GM19043 (cell line): ENCODE results near the gene BPIFB4.

Experiments
- ATAC-seq: cut with Tn5 transposase; IDR thresholded peaks from one replicate; pipeline ENCODE4 v1.9.1; 2021; ENCODE audit warnings: low read depth; ENCODE audit not compliant: unreplicated experiment

The BPIFB4 gene

DNA sequence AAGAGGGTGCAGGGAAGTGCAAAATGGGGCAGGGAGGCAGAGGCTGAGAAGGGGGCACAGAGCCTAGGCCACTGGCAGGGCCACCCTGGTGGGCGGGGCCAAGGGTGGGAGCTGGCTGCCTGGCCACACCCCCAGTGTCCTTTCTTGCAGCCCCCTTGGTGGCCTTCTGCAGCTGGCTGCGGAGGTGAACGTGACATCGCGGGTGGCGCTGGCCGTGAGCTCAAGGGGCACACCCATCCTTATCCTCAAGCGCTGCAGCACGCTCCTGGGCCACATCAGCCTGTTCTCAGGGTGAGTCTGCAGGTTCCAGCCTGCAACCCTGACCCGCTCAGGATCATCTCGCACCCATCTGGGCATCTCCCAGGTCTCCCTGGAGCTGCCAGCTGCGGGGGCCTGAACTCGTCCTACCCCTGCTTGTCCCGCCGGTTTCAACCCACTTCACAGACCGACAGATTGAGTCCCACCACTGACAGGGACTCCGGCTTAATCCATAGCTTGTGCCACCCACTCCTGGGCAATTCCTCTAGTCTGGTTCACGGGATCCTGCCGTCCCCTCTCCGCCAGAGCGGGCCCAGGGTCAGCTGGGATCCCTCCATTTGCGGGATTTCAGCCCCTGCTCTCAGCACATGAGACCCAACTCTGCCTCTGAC lies 19.6 kb upstream of the BPIFB4 start:
- no peak for ATAC-seq

DNA sequence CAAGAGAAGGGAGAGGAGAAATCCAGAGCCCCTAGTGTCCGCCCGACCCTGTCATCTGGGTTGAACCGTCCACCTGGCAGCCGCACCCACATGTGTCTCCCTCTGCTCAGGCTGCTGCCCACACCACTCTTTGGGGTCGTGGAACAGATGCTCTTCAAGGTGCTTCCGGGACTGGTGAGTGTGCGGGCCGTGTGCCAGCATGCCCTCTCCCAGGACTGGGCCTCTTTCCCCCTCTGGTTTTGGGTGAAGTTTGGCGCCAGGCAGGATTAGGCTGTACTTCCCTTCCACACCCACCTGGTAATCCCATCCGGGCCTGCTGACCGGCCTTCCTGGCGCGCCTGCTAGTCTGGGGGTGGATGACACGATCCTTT lies 17.8 kb upstream of the BPIFB4 start:
- no peak for ATAC-seq

DNA sequence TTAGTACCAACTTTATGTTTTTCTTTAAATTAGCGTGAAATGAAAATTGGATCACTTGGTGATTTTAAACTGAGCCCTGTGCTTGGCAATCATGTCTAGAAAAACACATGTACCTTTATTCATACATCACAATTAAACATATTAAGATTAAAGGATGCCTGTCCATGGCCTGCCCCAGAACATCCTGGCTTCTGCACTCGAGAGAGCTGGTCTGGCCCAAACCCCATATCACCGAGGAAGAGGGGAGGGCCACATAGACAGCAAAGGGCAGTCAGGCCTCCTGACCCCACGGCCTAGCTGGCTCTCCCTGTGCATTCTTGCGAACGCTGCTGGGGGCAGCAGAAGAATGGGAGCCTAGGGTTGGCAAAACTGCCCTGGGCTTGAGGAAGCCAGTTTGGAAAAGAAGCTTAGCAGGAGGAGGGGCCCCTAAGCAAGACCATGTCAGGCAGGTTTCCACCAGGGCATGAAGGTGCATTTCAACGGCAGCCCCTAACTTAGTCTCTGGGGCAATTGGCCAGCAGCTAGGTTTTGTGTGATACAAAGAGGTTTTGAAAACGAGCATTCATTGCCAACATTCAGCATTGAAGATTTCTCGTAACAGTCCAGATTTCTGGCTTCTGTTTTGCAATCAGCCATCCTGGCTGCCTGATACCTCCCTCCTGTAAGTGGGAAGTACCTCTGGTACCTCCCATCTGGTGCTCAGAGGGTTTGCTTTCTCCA lies 17.2 kb upstream of the BPIFB4 start:
- ATAC-seq, result no peak

DNA sequence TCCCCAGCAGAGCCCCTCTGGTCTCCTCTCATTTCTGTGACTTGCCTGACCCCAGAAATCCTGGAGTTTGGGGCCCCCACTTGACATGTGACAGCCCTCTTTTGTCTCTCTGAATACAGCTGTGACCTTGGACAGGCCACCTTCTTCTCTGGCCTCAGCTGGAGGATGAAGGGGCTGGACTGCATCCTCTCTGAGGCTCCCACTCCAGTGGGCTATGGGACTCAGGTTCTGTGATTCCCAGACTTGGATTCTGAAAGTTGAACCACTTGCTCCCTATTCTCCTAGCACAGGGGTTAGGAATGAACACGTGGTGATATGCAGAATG lies 16.7 kb upstream of the BPIFB4 start:
- no peak for ATAC-seq

DNA sequence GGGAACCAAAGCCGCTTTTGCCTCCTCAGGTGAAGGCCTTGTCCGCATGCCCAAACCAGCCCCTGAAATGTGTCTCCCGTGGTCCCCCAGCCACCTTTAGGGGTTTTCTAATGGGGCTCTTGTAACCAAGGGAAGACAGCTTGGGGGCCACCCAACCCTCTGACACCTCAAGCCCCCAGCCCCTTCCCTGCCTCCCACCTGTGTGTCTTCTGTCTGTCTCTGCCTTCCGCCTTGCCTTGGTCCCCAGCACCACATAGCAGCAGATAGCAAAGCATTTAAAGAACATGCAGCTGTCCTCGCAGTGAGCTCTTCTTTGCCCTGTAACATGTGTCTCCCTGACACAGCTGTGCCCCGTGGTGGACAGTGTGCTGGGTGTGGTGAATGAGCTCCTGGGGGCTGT lies 16.2 kb upstream of the BPIFB4 start:
- ATAC-seq, result no peak

DNA sequence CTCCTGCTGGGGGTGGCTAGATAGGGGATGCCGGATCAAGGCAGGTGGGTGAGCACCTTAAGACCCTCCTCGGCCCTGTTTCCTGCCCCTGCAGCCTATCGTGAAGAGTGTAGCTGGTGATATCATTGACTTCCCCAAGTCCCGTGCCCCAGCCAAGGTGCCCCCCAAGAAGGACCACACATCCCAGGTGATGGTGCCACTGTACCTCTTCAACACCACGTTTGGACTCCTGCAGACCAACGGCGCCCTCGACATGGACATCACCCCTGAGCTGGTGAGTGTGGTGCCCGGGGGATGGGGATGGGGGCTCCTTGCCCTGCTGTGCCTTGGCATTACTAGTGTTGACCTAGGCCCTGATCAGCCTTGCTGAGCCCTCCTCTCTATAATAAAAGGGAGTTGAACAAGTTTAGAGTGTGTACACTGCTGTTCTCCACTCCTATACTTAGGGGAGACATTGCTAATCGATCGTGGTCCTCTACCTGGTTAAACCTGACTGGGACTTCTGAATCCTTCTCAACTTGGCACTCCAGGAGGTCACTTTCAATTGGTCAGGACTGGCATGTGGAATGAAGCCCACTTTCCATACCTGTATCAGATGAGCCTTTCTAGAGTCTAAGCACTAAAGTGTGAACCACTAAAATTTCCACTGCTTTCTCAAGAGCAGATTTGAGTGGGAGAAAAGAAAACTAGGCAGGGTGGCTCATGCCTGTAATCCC lies 14.7 kb upstream of the BPIFB4 start:
- no peak for ATAC-seq

DNA sequence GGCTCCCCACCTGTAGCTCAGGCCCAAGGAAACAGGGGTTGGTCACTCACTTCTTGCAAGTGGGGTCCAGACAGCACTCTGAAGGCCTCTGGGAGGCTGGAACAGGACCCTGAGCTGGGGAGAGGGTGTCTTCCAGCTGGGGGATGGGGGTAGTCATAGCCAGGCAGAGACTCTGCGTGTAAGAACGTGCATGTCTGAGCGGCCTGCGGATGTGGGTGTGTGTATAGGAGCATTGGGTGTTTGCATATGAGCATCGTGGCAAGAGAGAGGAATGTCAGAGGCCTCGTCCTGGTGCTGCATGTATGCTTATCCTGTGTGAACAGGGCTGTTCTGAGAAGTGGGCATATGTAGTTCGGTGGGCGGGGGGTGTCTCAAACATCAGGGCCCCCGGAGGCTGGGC lies 13.7 kb upstream of the BPIFB4 start:
- no peak for ATAC-seq

DNA sequence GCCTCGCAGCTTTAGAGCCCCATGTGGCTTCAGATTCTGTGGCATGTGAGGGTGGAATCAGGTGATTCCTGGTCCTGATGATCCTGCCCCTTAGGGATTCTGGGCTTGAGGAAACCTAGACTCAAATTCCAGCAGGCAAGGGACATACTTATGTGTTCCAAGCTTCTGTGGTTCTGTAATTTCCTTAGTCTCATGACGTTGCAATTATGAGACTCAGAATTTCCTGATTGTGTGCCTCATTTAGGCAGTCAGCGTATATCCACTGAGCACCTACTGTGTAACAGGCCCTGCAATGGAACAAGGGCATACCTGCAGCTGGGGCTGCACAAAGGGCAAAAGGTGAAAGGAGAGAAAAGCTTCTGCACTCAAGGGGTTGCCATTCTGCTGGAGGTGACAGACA lies 11.6 kb upstream of the BPIFB4 start:
- ATAC-seq, result no peak

DNA sequence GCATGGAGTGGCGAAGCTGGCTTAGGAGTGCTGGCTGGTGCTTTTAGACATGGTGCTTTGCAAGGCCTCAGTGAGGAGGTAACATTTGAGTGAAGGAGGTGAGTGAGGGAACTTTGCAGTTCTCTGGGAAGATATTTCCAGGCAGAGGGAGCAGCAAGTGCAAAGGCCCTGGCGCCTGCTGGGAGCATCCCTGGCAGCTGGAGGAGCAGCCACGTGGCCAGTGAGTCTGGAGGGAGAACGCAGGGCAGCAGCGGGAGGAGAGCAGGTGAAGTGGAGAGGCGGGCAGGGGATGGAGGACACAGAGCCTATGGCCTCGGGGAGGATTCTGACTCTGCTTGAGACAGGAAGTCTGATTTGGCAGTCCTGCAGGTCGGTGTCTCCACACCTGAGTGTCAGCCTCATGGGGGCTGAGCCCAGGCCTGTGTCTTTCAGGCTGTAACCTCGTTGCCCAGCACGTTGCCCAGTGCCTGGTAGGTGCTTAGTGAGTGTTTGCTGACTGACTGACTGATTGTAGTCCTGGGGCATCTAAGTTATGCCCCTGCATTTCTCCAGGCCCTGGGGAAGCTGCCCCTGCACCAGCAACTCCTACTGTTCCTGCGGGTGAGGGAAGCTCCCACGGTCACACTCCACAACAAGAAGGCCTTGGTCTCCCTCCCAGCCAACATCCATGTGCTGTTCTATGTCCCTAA lies 11.0 kb upstream of the BPIFB4 start:
- no peak for ATAC-seq

DNA sequence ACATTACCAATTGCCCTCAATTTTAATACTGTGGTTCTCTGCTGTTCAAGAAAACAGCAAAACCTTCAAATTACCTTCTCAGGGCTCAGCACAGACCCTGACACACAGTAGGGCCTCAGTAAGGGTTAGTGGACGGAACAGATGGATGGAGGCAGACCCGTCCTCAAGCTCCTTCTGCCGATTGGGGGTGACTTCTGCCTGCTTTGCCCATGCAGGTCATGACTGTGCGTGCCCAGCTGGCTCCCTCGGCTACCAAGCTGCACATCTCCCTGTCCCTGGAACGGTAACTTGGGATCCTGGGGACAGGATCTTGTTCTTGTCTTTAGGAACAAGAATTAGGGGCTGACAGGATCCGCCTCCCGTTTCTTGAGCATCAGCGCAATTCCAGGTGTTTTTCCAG lies 9.8 kb upstream of the BPIFB4 start:
- ATAC-seq, result no peak

DNA sequence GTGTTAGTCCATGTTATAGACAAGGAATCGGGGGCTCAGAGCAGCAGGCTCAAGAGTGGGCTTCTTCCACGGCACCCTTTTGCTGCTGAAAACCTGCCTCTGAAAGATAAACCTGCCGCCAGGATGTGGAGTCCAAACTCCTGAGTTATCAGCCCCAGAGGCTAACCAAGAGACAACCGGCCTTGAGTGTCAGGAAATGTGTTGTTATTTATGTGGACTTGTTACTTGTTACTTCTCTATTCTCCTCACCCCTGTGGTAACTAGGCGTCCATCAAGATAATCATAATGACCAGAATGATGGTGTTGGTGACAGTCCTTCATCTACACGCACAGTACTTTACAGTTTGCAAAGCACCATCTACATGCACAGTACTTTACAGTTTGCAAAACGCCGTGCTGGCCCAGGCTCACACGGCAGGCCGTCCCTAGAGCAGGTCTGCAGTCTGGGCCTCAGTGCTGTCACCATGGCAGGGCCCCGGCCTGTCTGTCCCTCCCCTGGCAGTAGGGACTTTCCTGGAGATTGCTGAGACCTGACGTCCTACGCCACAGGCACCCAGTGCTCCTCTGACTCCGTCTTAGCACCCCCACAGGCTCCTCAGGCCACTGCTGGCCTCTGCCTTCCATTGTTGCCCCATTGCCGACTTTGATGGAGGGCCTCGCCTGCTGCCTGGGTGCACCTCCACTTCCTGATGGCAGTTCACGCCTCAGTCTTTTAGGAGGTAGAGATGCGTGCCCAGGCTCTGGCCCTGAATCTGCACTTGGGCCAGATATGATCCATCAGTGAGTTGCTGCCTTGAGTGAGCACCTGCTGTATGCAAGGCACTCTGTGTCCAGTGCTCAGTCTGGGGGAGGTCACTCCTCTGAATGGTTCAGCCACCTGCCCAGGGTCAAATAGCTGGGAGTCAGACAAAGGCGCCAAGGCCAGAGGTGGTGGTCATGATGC lies 9.1 kb upstream of the BPIFB4 start:
- no peak for ATAC-seq

DNA sequence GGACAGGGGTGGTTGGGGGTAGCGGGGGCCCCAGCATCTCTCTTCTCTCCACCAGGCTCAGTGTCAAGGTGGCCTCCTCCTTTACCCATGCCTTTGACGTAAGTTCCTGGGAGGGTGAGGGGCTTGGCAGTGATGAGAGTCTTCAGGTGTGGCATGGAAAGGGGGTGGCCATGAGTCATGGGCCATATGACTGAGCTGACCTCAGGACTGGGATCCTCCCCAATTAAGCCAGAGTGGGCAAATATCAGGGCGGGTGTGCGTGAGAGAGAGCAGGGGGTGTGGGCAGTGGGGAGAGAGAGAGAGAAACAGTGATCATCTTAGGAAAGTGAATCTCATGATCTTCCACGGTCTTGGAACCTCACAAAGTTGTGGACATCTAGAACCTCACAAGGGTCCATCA lies 8.2 kb upstream of the BPIFB4 start:
- no peak for ATAC-seq

DNA sequence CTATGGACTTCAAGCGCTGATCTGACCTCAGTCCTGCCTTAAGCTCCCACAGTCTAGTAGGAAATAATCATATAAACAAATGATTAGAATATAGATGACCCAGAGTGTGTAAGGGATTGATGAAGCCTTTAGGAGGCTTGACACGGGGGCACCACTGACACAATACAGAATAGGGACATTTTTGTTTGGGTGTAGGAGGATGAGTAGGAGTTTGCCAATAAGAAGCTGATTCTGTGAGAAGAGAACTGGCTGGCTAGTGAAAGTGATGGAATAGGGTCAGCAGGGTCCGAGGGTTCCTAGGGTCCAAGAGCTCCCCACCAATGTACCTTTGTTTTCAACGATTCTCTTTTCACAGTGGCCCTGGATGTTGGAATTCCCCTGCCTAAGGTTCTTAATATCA lies 7.1 kb upstream of the BPIFB4 start:
- no peak for ATAC-seq

DNA sequence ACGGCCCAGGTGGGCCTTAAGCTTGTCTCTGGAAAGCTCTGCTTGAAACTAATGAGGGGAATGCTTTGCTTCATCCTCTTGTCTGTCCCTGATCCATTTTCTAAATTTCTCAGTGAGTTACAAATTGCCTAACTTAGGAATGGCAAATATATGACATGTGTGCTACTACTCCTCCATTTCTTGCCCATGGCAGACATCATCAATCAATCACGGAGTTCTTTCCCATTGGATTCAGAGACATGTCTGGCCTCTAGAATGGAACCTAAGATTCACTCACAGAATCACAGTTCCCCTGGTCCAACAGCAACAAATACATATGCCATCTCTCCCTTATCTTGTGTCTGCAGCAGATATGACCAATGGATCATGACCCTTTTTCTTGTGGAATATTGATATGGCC lies 6.6 kb upstream of the BPIFB4 start:
- ATAC-seq, result no peak

DNA sequence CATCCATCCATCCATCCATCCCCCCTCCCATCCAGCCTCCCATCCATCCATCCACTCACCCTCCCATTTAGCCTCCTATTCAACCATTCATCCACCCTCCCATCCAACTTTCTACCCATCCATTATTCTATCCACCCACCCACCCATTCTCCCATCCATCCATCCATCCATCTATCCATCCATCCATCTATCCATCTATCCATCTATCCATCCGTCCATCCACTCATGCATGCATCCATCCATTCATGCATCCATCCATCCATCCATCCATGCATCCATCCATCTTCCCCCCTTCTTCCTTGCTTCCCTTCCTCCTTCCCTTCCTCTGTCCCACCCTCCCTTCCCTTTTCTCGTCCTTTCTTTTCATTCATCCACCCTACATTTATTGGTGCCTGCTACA lies 4.8 kb upstream of the BPIFB4 start:
- ATAC-seq, result no peak

DNA sequence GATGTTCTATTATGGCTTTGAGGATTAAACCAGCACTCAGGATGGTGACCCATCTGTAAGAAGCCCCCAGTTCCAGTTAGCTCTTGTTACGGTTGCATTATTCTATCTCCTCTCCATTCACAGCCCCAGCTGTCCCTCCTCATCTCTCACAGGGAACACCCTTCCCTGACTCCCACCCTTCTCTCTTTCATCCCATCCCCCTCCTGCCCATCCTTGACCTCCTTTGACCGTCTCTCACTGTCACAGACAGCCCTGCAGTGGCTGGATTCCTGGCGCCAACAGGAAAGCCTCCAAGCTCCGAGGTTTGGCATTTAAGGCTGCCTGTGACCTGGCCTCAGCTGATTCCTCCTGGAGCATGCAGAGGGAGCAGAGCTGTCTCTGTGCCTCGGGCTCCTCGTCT lies 4.2 kb upstream of the BPIFB4 start:
- no peak for ATAC-seq

DNA sequence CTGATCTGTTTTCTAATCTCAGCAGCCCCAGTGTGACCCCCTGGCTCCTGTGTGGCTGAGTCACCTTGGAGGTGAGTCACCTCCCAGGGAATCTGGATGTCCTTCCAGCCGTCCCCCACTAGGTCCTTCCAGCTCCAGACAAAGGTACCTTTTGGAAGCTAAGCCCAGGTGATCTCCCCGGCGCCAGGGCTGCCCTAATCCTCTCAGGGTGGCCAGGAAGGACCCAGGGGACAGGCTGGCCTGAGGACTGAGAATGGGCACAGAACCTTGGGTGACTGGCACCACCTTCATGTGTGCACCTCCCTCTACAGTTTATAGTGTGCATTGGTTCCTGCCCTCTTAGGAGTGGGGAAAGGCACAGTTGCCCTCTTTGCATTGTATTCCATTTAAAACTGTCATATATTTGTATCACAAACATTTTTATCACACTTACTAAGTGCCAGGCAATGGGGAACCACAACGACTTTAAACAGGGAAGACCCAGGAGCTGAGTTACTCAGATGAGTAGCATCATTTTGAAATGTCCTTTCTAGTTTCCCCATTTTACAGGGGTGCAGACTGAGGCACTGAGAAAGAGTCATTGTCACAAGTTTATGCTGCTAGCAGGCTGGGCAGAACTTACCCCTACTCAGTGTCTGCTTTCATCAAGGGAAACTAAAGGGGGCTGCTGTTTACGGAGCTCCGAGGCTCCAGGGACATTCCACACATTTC lies 2.6 kb upstream of the BPIFB4 start:
- ATAC-seq, result no peak

DNA sequence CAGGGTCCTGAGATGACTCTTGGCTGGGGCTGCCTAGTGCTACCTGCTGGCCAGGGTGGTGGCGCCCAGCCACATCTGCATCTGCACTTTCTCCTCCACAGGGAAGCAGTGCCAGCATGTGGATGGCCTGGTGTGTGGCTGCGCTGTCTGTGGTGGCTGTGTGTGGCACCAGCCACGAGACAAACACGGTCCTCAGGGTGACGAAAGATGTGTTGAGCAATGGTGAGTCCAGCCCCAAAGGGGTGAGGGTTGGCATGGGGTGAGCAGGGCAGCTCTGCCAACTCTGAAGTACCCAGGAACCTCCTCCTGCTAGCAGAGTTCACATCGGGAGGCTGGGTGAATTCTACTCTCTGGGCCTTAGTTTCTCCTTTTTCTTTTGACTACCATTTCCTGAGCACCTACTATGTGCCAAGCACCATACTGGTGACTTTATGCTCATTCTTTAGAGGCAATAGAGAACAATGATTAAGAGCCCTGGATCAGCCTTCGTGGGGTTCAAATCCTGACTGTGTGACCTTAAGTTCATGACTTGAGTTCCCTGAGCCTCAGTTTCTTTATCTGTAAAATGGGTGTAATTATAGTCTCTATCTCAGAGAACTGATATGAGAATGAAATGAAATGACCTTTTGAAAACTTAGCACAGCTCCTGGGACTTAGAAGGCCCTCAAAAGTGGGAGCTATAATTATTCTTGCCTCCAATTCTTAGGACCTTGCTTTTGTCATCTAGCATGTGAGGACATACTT lies 2.1 kb downstream of the BPIFB4 start:
- no peak for ATAC-seq

DNA sequence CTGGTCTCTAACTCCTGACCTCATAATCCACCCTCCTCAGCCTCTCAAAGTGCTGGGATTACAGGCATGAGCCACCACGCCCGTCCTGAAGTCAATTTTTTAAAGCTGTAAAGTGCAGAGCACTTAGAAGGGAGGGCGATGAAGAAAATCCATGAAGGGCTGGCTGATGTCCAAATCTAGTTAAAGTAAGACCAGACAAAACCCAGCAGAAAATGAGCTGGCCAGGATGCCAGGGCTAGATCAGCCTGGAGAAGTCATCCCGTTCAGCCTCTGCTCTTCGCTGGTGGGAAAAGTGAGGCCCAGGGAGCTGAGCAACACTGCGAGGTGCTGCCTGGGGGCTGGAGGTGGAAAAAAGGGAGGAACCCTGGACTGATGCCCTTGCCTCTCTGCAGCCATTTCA lies 3.1 kb downstream of the BPIFB4 start:
- no peak for ATAC-seq
